ENCODE data around the gene ANTXR2.
"Not testable (repeated sequence)": the region's sequence is repeated elsewhere in the genome, so short reads cannot be mapped to it uniquely, and the experiment has no call there.

Gene ANTXR2

DNA sequence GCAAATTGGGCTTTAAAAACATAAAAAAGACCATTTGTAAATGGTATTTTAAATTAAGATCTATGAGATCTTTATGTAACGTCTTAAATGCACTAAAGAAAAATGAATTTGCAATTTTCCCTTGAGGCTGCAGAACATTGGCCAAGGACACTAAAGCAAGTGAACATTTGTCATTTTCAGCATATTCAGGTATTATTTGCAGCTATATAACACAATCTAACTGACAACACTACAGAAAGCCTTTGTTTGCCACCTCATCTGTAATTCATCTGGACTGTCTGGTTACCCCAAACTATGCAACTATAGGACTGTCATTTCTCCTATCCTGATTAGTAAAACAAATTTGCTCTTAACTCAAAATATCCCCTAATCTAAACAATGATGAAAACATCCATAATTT, 74.8 kb downstream of the ANTXR2 start:
- DNase-seq (ENCODE audit: extremely low read depth in 1 of 2, low read depth in 1 of 2), result no peak

GRCh38 chr4:79996851-79997250, 76.2 kb downstream of the ANTXR2 start:
- DNase-seq (ENCODE audit: extremely low read depth in 1 of 2, low read depth in 1 of 2), result no peak

- no peak for DNase-seq (ENCODE audit: extremely low read depth in 1 of 2, low read depth in 1 of 2)
These were observed 79.6 kb downstream of the ANTXR2 start for GRCh38 chr4:79993476-79993875.

GRCh38 chr4:79991601-79992000, 81.4 kb downstream of the ANTXR2 start:
- DNase-seq (ENCODE audit: extremely low read depth in 1 of 2, low read depth in 1 of 2), result no peak

DNA sequence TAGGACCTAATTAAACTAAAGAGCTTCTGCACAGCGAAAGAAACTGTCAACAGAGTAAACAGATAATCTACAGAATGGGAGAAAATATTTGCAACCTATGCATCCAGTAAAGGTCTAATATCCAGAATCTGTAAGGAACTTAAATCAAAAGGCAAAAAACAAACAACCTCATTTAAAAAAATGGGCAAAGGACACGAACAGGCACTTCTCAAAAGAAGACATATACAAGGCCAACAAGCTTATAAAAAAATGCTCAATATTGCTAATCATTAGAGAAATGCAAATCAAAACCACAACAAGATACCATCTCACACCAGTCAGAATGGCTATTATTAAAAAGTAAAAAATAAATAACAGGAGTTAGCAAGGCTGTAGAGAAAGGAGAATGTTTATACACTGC, 81.9 kb downstream of the ANTXR2 start:
- DNase-seq (ENCODE audit: extremely low read depth in 1 of 2, low read depth in 1 of 2), result not testable (repeated sequence)

- no peak for DNase-seq (ENCODE audit: extremely low read depth in 1 of 2, low read depth in 1 of 2)
These were observed 85.6 kb downstream of the ANTXR2 start for GRCh38 chr4:79987401-79987800.

GRCh38 chr4:79983431-79983830, 89.6 kb downstream of the ANTXR2 start:
- DNase-seq (ENCODE audit: extremely low read depth in 1 of 2, low read depth in 1 of 2), result no peak

GRCh38 chr4:79982601-79983322, 90.3 kb downstream of the ANTXR2 start:
- no peak for DNase-seq (ENCODE audit: extremely low read depth in 1 of 2, low read depth in 1 of 2)

DNA sequence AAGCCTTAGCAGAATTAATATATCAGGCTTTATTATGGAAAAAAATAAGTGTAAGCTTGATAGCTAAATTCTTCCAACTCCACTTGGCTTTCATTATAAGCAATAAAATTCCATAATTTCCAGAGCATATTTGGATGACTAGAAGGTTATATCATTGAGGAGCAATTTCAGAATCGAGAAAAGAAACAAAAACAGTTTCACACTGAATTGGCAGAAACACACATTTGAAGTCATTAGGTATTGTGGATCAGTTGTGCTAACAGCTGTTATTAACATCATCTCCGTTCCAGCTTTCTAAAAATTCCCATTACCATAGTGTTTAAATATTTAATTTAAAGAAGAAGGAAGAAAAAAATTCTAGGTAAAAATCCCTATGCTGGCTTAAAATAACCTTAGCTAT, 92.6 kb downstream of the ANTXR2 start:
- DNase-seq (ENCODE audit: extremely low read depth in 1 of 2, low read depth in 1 of 2), result no peak

GRCh38 chr4:79979785-79980437, 93.1 kb downstream of the ANTXR2 start:
- no peak for DNase-seq (ENCODE audit: extremely low read depth in 1 of 2, low read depth in 1 of 2)

GRCh38 chr4:79977131-79977840, 95.7 kb downstream of the ANTXR2 start:
- no peak for DNase-seq (ENCODE audit: extremely low read depth in 1 of 2, low read depth in 1 of 2)

GRCh38 chr4:79964400-79965211, 108.4 kb downstream of the ANTXR2 start:
- DNase-seq (ENCODE audit: extremely low read depth in 1 of 2, low read depth in 1 of 2), result no peak

DNA sequence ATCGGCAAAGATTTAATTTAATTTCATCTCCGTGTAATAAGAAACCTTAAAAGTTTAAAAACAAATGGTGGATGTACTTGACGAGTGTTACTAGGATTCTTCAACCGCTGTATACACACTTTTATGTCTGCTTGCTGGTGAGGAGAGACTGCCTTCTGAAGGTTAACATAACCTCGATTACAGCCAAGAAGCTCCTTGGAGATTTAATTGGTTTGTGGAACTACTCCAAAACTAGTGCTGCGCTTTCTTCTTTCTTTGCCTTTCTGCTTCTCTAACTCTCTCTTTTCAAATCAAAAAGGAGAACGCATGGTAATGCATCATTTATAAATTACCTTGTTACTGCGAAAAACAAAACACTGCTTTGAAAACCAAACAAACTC, 109.0 kb downstream of the ANTXR2 start:
- DNase-seq (ENCODE audit: extremely low read depth in 1 of 2, low read depth in 1 of 2), result no peak

DNA sequence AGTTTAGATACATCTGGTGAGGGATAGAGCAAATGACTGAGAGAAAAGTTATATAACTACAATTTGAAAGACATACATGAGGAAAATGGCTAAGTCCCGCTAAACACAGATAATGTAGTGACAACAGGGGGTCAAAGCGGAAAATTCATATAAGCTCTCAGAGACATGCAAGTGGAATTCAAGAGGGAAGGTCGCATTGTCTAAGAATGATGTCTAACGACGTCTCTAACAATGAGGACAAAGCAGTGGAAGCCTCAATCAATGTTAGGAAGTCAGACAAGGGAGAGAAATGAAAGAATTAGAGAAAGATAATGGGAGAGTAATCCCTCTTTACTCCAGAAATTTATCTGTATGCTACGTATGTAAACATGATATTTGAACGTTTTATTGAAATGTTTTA, 113.4 kb downstream of the ANTXR2 start:
- no peak for DNase-seq (ENCODE audit: extremely low read depth in 1 of 2, low read depth in 1 of 2)

- DNase-seq (ENCODE audit: extremely low read depth in 1 of 2, low read depth in 1 of 2), result no peak
These were observed 114.4 kb downstream of the ANTXR2 start for GRCh38 chr4:79958466-79959264.

GRCh38 chr4:79949178-79949577, 123.9 kb downstream of the ANTXR2 start:
- DNase-seq (ENCODE audit: extremely low read depth in 1 of 2, low read depth in 1 of 2), result no peak

DNA sequence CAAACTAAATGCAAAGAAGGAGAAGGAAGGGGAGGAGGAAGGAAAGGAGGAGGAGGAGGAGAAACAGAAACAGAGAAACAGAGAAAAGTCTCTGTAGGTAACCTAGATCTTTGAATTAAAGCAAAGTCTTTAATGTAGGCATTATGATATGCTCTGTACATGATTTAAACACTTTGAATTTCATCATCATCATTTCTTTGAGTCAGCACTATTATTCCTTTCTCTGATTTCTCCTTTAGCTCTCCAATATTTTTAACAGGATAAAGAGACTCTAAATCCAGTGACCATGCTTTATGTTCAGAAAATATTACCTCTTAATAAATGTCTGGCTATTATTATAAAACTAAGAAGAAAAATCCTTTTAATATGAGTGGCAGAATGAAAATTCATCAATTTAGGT, 124.3 kb downstream of the ANTXR2 start:
- DNase-seq (ENCODE audit: extremely low read depth in 1 of 2, low read depth in 1 of 2), result no peak

DNA sequence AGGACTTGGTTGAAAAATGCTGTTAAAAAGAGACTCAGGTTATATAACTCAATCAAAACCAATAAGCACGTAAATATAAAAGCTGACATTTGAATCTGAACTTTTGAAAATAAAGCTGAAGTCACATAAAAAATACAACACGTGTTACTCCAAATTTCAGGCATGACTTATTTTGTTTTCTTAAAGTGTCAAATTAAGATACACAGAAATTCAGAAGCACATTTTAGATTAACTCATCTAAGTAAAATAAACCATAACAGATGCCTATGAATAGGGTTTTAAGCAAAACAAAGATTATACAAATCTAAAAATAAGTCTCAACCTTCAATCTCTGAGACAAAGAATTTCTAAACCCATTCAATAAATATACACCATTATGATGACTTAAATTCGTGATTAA, 124.8 kb downstream of the ANTXR2 start:
- no peak for DNase-seq (ENCODE audit: extremely low read depth in 1 of 2, low read depth in 1 of 2)

- no peak for DNase-seq (ENCODE audit: extremely low read depth in 1 of 2, low read depth in 1 of 2)
These were observed 125.6 kb downstream of the ANTXR2 start for GRCh38 chr4:79947386-79947785.

- DNase-seq (ENCODE audit: extremely low read depth in 1 of 2, low read depth in 1 of 2), result no peak
These were observed 137.8 kb downstream of the ANTXR2 start for GRCh38 chr4:79935274-79935673.

Measured in activated CD8-positive, alpha-beta memory T cell treated with anti-CD3 and anti-CD28 coated beads for 1 hour (primary cell).